HepG2 (cell line): ENCODE data around the gene CLDN7. TPM values are rescaled to one million over a fixed set of nuclear protein-coding genes. Genes with fewer than 3 reads are reported as not detected.

ENCODE experiments used
- AGO1 ChIP-seq: fragments of 200-400 bp; formaldehyde crosslinking; IDR thresholded peaks from 2 replicates; pipeline ENCODE4 v1.6.1; 2017; ENCODE audit warnings: mild to moderate bottlenecking, low read depth, low read length, moderate library complexity; ENCODE audit not compliant: poor library complexity, severe bottlenecking
- KAT8 ChIP-seq: IDR thresholded peaks from 2 replicates; pipeline ENCODE4 v1.6.1; 2016; ENCODE audit warnings: missing genetic modification reagents, missing compliant biosample characterization
- NCOR1 ChIP-seq: fragments of 200-600 bp; sonication (generic); IDR thresholded peaks from 2 replicates; pipeline ENCODE4 v1.7.0; 2017; ENCODE audit warnings: antibody characterized with exemption, low read length, borderline replicate concordance
- SMC3 ChIP-seq: IDR thresholded peaks from 2 replicates; pipeline ENCODE4 v1.6.1; 2011; ENCODE audit warnings: low read length, improper control_type of control experiment
- SOX13 ChIP-seq, 3 experiments: fragments of 450-650 bp in 1 of 3; sonication (generic) in 1 of 3; formaldehyde crosslinking in 1 of 3; IDR thresholded peaks in 2 of 3; conservative IDR thresholded peaks in 1 of 3; 2 replicates each; pipeline versions ENCODE4 v1.5.0 to v1.6.1; 2016 to 2020; ENCODE audit warnings: antibody characterized with exemption in 1 of 3, mild to moderate bottlenecking in 1 of 3, missing compliant biosample characterization in 1 of 3, missing genetic modification reagents in 1 of 3, moderate library complexity in 1 of 3
- SSRP1 ChIP-seq: IDR thresholded peaks from 2 replicates; pipeline ENCODE4 v1.6.1; 2016; ENCODE audit warnings: control low read depth
- ZNF101 ChIP-seq: sonication (generic); formaldehyde crosslinking; IDR thresholded peaks from 2 replicates; pipeline ENCODE4 v1.4.0; 2020; ENCODE audit warnings: mild to moderate bottlenecking, low read depth, missing genetic modification reagents, borderline replicate concordance
- ZNF143 ChIP-seq: sonication (generic); formaldehyde crosslinking; IDR thresholded peaks from 2 replicates; pipeline ENCODE4 v1.4.0; 2020; ENCODE audit warnings: missing genetic modification reagents
- ZNF253 ChIP-seq: sonication (generic); formaldehyde crosslinking; IDR thresholded peaks from 2 replicates; pipeline ENCODE4 v1.8.0; 2022; ENCODE audit warnings: mild to moderate bottlenecking, missing genetic modification reagents, borderline replicate concordance
- ZNF501 ChIP-seq: sonication (generic); formaldehyde crosslinking; IDR thresholded peaks from 2 replicates; pipeline ENCODE4 v1.5.1; 2020; ENCODE audit warnings: mild to moderate bottlenecking, moderate library complexity, missing genetic modification reagents
- ZNF605 ChIP-seq: sonication (generic); formaldehyde crosslinking; IDR thresholded peaks from 2 replicates; pipeline ENCODE4 v1.8.0; 2022; ENCODE audit warnings: mild to moderate bottlenecking, missing genetic modification reagents
- ZSCAN25 ChIP-seq: sonication (generic); formaldehyde crosslinking; IDR thresholded peaks from 2 replicates; pipeline ENCODE4 v1.8.0; 2022; ENCODE audit warnings: mild to moderate bottlenecking, missing genetic modification reagents
- polyA plus RNA-seq, 8 experiments: library from polyadenylated mRNA; depleted of rRNA in 3 of 8; stranded (reverse) in 7 of 8; unstranded in 1 of 8; fragments of >200 nt; fragmentation: Illumina TruSeq in 4 of 8; extraction: Trizol in 4 of 8; gene quantifications; 2 replicates each; pipeline versions ENCODE4 v1.2.1 to v1.2.3, GENCODE V29; 2011 to 2016; ENCODE audit warnings: low read depth in 4 of 8, missing spikeins in 1 of 8, mixed read lengths in 1 of 8; ENCODE audit not compliant: insufficient read depth in 1 of 8
- total RNA-seq, 5 experiments: library from RNA; depleted of rRNA; stranded (reverse); fragments of >200 nt; fragmentation: Illumina TruSeq; extraction: Trizol; gene quantifications; 2 replicates each; pipeline ENCODE4 v1.2.3, GENCODE V29; 2016; ENCODE audit warnings: low read depth in 1 of 5
- TF ChIP-seq, protein P1 (sequence below): sonication (generic); formaldehyde crosslinking; IDR thresholded peaks from 2 replicates; pipeline ENCODE4 v1.5.0; 2020; ENCODE audit warnings: missing genetic modification reagents, mild to moderate bottlenecking, borderline replicate concordance
- TF ChIP-seq, protein P2 (sequence below): sonication (generic); formaldehyde crosslinking; IDR thresholded peaks from 2 replicates; pipeline ENCODE4 v1.5.1; 2020; ENCODE audit warnings: missing genetic modification reagents, mild to moderate bottlenecking, borderline replicate concordance
- TF ChIP-seq, protein P3 (sequence below): sonication (generic); formaldehyde crosslinking; IDR thresholded peaks from 2 replicates; pipeline ENCODE4 v1.5.1; 2020; ENCODE audit warnings: missing genetic modification reagents, mild to moderate bottlenecking, borderline replicate concordance
- TF ChIP-seq, protein P4 (sequence below): sonication (generic); formaldehyde crosslinking; IDR thresholded peaks from 2 replicates; pipeline ENCODE4 v1.8.0; 2023; ENCODE audit warnings: mild to moderate bottlenecking, missing genetic modification reagents
- TF ChIP-seq, protein P5 (sequence below), 2 experiments: fragments of 450-650 bp in 1 of 2; sonication (generic) in 1 of 2; formaldehyde crosslinking; IDR thresholded peaks; 2 replicates each; pipeline versions ENCODE4 v1.5.0 to v1.8.0; 2020 to 2022; ENCODE audit warnings: mild to moderate bottlenecking in 1 of 2, missing genetic modification reagents in 1 of 2
- TF ChIP-seq, protein P6 (sequence below): sonication (generic); formaldehyde crosslinking; conservative IDR thresholded peaks from 2 replicates; pipeline ENCODE4 v1.8.1; 2023; ENCODE audit warnings: missing genetic modification reagents

Gene CLDN7
- total and polyA plus RNA-seq, 2 of the 13 experiments (the other 11 are each of a cell fraction or from before 2014, with no cell fraction given): not detected

DNA sequence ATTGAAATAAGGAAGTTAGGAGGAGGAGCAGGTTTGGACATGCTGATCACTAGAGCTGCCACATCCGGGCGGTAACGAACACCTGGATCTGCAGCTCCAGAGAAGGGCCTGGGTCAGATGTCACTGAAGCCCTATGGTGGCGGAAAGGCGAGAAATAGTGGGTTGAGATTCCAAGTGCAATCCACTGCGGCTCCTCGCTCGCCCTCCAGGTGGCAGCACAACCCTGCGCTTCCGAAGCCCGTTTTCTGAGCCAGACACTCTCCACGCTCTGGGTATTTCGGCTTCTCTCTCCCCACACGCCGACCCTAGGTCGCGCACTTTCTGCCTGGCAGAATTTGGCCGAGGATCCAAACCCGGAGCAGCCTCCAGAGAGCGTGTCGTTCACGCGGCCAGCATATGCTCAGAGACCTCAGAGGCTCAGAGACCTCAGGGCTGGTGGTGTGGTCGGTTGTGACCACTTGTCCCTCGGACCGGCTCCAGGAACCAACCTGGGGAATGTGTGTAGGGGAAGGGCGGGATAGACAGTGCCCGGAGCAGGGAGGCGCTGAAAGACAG lies 18.3 kb upstream of the CLDN7 start (continued):
- TF ChIP-seq, protein P1, sequence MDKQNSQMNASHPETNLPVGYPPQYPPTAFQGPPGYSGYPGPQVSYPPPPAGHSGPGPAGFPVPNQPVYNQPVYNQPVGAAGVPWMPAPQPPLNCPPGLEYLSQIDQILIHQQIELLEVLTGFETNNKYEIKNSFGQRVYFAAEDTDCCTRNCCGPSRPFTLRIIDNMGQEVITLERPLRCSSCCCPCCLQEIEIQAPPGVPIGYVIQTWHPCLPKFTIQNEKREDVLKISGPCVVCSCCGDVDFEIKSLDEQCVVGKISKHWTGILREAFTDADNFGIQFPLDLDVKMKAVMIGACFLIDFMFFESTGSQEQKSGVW (CRISPR knock-in tag): no peak
- no peak for TF ChIP-seq SOX13 (IDR thresholded peaks at IDR 0.05)
- no peak; a peak in 1 of 4 replicates for TF ChIP-seq SOX13 (CRISPR knock-in tag; conservative IDR thresholded peaks at IDR 0.05 in 1 of 2, IDR thresholded peaks at IDR 0.05 in 1 of 2)
- TF ChIP-seq NCOR1: no peak
- TF ChIP-seq ZSCAN25 (CRISPR knock-in tag): peak; percentile 85
- TF ChIP-seq ZNF101 (CRISPR knock-in tag): no peak
- TF ChIP-seq ZNF501 (CRISPR knock-in tag): peak; percentile 82
- TF ChIP-seq, protein P2, sequence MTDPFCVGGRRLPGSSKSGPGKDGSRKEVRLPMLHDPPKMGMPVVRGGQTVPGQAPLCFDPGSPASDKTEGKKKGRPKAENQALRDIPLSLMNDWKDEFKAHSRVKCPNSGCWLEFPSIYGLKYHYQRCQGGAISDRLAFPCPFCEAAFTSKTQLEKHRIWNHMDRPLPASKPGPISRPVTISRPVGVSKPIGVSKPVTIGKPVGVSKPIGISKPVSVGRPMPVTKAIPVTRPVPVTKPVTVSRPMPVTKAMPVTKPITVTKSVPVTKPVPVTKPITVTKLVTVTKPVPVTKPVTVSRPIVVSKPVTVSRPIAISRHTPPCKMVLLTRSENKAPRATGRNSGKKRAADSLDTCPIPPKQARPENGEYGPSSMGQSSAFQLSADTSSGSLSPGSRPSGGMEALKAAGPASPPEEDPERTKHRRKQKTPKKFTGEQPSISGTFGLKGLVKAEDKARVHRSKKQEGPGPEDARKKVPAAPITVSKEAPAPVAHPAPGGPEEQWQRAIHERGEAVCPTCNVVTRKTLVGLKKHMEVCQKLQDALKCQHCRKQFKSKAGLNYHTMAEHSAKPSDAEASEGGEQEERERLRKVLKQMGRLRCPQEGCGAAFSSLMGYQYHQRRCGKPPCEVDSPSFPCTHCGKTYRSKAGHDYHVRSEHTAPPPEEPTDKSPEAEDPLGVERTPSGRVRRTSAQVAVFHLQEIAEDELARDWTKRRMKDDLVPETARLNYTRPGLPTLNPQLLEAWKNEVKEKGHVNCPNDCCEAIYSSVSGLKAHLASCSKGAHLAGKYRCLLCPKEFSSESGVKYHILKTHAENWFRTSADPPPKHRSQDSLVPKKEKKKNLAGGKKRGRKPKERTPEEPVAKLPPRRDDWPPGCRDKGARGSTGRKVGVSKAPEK (CRISPR knock-in tag): no peak
- TF ChIP-seq ZNF143 (CRISPR knock-in tag): no peak; the same call in 1 of the 2 replicates
- peak; percentile 84; the same call in 1 of the 2 replicates for TF ChIP-seq ZNF253
- TF ChIP-seq KAT8 (CRISPR knock-in tag): peak; percentile 52; the same call in 1 of the 2 replicates
- TF ChIP-seq SSRP1: 0 out of 2 replicates have a peak, but pooled peaks have one; percentile 60
- TF ChIP-seq, protein P3, sequence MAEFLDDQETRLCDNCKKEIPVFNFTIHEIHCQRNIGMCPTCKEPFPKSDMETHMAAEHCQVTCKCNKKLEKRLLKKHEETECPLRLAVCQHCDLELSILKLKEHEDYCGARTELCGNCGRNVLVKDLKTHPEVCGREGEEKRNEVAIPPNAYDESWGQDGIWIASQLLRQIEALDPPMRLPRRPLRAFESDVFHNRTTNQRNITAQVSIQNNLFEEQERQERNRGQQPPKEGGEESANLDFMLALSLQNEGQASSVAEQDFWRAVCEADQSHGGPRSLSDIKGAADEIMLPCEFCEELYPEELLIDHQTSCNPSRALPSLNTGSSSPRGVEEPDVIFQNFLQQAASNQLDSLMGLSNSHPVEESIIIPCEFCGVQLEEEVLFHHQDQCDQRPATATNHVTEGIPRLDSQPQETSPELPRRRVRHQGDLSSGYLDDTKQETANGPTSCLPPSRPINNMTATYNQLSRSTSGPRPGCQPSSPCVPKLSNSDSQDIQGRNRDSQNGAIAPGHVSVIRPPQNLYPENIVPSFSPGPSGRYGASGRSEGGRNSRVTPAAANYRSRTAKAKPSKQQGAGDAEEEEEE (CRISPR knock-in tag): no peak
- peak; percentile 47 for TF ChIP-seq ZNF605 (CRISPR knock-in tag)
- TF ChIP-seq, protein P4, sequence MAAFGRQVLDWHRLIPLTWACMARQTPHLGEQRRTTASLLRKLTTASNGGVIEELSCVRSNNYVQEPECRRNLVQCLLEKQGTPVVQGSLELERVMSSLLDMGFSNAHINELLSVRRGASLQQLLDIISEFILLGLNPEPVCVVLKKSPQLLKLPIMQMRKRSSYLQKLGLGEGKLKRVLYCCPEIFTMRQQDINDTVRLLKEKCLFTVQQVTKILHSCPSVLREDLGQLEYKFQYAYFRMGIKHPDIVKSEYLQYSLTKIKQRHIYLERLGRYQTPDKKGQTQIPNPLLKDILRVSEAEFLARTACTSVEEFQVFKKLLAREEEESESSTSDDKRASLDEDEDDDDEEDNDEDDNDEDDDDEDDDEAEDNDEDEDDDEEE (CRISPR knock-in tag): 0 out of 2 replicates have a peak, but pooled peaks have one; percentile 30
- TF ChIP-seq AGO1: no peak
- TF ChIP-seq SMC3: peak; percentile 90
- TF ChIP-seq, protein P5, sequence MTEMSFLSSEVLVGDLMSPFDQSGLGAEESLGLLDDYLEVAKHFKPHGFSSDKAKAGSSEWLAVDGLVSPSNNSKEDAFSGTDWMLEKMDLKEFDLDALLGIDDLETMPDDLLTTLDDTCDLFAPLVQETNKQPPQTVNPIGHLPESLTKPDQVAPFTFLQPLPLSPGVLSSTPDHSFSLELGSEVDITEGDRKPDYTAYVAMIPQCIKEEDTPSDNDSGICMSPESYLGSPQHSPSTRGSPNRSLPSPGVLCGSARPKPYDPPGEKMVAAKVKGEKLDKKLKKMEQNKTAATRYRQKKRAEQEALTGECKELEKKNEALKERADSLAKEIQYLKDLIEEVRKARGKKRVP (CRISPR knock-in tag; IDR thresholded peaks at IDR 0.05): peak in 1 of 2 experiments; percentile 73; a peak in 2 of 4 replicates
- TF ChIP-seq, protein P6, sequence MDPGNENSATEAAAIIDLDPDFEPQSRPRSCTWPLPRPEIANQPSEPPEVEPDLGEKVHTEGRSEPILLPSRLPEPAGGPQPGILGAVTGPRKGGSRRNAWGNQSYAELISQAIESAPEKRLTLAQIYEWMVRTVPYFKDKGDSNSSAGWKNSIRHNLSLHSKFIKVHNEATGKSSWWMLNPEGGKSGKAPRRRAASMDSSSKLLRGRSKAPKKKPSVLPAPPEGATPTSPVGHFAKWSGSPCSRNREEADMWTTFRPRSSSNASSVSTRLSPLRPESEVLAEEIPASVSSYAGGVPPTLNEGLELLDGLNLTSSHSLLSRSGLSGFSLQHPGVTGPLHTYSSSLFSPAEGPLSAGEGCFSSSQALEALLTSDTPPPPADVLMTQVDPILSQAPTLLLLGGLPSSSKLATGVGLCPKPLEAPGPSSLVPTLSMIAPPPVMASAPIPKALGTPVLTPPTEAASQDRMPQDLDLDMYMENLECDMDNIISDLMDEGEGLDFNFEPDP: no peak
